H1 (cell line): ENCODE data around the gene ANKRD7.

Experiments used
- BCL11A ChIP-seq, 2 experiments: IDR thresholded peaks; one replicate each; pipeline ENCODE4 v1.6.1; 2011; ENCODE audit warnings: low read depth in 2 of 2, low read length in 2 of 2, mild to moderate bottlenecking in 2 of 2
- CTCF ChIP-seq, 3 experiments: IDR thresholded peaks; 1 replicate in 2 of 3; 2 replicates in 1 of 3; pipeline versions ENCODE4 v1.5.1 to v1.6.1; 2011; ENCODE audit warnings: low read length in 3 of 3, mild to moderate bottlenecking in 3 of 3, inconsistent platforms in 2 of 3, low read depth in 1 of 3, moderate library complexity in 1 of 3; ENCODE audit not compliant: insufficient read depth in 1 of 3; ENCODE audit errors: control extremely low read depth in 1 of 3
- EZH2 ChIP-seq: fragments of 200-600 bp; sonication (generic); IDR thresholded peaks from 2 replicates; pipeline ENCODE4 v1.7.1; 2012; ENCODE audit warnings: low read depth, mild to moderate bottlenecking, moderate library complexity, low read length, inconsistent platforms; ENCODE audit not compliant: severe bottlenecking
- MAX ChIP-seq: IDR thresholded peaks from 2 replicates; pipeline ENCODE4 v1.6.1; 2012; ENCODE audit warnings: inconsistent platforms
- POLR2A ChIP-seq, 2 experiments: IDR thresholded peaks; 1 replicate in 1 of 2; 2 replicates in 1 of 2; pipeline ENCODE4 v1.6.1; 2011; ENCODE audit warnings: low read depth in 2 of 2, low read length in 2 of 2, mild to moderate bottlenecking in 2 of 2; ENCODE audit errors: control extremely low read depth in 1 of 2
- RAD21 ChIP-seq, 2 experiments: IDR thresholded peaks in 1 of 2; conservative IDR thresholded peaks in 1 of 2; 2 replicates each; pipeline ENCODE4 v1.6.1; 2011; ENCODE audit warnings: low read depth in 2 of 2, low read length in 2 of 2, improper control_type of control experiment in 1 of 2, inconsistent platforms in 1 of 2, mild to moderate bottlenecking in 1 of 2, moderate library complexity in 1 of 2
- RFX5 ChIP-seq: IDR thresholded peaks from 2 replicates; pipeline ENCODE4 v1.6.1; 2011; ENCODE audit warnings: low read depth, low read length, improper control_type of control experiment, borderline replicate concordance
- TBP ChIP-seq: IDR thresholded peaks from 2 replicates; pipeline ENCODE4 v1.6.1; 2011; ENCODE audit warnings: low read depth, low read length, improper control_type of control experiment

- TF ChIP-seq POLR2A (IDR thresholded peaks at IDR 0.05; ENCODE audit: control extremely low read depth in 1 of 2, low read depth in 2 of 2, low read length in 2 of 2), result no peak
- no peak for TF ChIP-seq CTCF (IDR thresholded peaks at IDR 0.05; ENCODE audit: control extremely low read depth in 1 of 3, insufficient read depth in 1 of 3, low read depth in 1 of 3, low read length in 3 of 3)
- no peak for TF ChIP-seq RFX5
- no peak for TF ChIP-seq RAD21 (IDR thresholded peaks at IDR 0.05 in 1 of 2, conservative IDR thresholded peaks at IDR 0.05 in 1 of 2; ENCODE audit: low read depth in 2 of 2, low read length in 2 of 2)
- TF ChIP-seq TBP, result no peak
- no peak for TF ChIP-seq BCL11A (IDR thresholded peaks at IDR 0.05; ENCODE audit: low read depth in 2 of 2, low read length in 2 of 2)
- TF ChIP-seq MAX, result no peak
- no peak for TF ChIP-seq EZH2
Measured at GRCh38 chr7:118217210-118217619, 7.3 kb upstream of the ANKRD7 start.
